HG02938 (cell line): ENCODE measurements around the gene COA8.
"Not testable (repeated sequence)": the region's sequence is repeated elsewhere in the genome, so short reads cannot be mapped to it uniquely, and the experiment has no call there.

Source experiments
- ATAC-seq: cut with Tn5 transposase; IDR thresholded peaks from one replicate; pipeline ENCODE4 v1.9.1; 2021; ENCODE audit warnings: mild to moderate bottlenecking, moderate library complexity; ENCODE audit not compliant: unreplicated experiment

COA8 gene

GRCh38 chr14:103525430-103526246 lies 37.1 kb upstream of the COA8 start:
- ATAC-seq = not testable (repeated sequence)

DNA sequence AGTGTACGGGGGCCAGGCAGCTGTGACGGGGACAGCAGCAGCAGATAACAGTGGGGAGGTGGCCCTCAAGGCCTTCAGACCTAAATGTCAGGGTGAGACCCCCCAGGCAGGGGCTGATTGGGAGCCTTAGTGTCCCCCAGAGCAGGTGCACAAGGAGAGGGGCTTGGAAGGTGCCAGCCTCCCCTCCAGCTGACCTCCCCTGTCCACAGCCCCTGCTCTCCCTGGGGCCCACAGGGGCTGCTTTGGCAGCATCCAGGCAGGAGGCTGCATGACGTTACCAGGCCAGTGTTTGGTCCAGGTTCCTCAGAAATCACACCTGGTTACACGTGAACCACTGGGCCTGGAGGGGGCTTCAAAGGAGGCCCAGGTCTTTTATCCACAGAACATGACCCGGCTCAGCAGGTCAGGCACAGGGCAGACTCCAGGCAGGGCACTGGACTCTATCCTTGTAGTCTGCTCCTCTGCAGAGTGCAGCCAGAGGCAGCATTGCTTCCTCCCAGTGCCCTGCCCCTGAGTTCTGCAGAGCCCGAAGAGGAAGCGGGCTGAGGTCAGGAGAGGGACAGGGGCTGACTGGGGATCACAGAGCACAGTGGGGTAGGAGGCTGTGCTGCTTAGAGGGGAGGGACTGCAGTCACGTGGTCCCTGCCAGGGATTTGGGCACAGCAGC lies 36.4 kb upstream of the COA8 start:
- ATAC-seq = no peak

- ATAC-seq = no peak
Observed at GRCh38 chr14:103526914-103527248, 35.9 kb upstream of the COA8 start.

GRCh38 chr14:103527408-103528145 lies 35.2 kb upstream of the COA8 start:
- ATAC-seq = no peak

DNA sequence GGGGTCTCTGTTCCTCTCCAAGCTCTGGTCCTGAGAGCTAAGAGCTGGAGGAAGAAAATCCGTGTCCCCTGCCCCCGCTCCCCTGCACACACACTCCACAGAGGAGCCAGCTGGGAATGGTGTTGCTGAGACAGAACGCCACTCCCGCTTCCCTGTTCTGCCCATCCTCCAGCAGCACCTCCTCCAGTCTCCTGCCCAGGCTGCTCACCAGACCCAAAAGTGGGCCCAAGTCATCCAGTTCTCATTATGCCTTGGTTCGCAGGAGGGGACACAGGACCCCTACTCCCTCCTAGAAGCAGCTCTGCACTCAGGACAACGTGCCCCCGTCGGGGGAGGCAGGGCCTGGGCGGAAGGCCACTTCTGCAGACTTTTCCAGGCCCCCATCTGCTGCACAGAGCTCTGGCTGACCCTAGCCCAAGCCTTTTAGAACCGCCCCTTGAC lies 34.6 kb upstream of the COA8 start:
- no peak for ATAC-seq

DNA sequence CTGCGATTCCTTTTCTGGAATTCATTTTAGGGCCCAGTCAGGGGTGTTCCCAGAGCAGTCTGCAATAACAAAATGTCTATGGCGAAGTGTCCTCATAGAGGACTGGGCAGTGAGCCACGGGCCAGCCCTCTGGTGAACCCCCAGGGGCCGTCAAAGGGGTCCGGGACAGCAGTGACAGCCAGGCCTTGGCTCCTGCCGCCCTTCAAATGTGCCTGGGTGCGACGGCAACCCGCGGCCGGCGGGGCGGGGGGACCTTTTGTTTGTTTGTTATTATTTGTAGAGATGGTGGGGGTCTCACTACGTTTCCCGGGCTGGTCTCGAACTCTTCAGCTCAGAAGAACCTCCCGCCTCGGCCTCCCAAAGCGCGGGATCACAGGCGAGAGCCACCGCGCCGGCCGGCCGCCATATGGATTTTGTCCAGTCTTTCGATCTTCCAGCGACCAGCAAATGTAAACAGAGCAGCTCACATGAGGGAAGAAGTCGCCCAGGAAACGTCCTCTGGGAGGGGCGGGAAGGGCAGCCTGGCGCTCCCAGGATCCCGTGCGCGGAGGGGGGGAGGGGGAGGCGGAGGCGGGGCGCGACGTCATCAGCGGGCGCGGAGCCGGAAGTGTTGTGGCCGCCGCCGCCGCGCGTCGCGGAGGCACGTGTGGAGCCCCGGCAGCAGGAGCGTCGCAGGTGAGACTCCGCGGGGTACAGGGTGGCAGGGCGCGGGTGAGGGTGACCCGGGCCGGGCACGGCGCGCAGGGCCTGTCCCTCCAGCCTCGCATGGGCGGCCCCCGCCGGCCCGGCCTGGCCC lies 34.0 kb upstream of the COA8 start, which contains the start of gene TRMT61A:
Gene TRMT61A, plus strand, starts transcription at position 610 of the 796 bp plus-strand sequence. CDS start 783 bp downstream, outside the sequence.
- ATAC-seq = no peak

DNA sequence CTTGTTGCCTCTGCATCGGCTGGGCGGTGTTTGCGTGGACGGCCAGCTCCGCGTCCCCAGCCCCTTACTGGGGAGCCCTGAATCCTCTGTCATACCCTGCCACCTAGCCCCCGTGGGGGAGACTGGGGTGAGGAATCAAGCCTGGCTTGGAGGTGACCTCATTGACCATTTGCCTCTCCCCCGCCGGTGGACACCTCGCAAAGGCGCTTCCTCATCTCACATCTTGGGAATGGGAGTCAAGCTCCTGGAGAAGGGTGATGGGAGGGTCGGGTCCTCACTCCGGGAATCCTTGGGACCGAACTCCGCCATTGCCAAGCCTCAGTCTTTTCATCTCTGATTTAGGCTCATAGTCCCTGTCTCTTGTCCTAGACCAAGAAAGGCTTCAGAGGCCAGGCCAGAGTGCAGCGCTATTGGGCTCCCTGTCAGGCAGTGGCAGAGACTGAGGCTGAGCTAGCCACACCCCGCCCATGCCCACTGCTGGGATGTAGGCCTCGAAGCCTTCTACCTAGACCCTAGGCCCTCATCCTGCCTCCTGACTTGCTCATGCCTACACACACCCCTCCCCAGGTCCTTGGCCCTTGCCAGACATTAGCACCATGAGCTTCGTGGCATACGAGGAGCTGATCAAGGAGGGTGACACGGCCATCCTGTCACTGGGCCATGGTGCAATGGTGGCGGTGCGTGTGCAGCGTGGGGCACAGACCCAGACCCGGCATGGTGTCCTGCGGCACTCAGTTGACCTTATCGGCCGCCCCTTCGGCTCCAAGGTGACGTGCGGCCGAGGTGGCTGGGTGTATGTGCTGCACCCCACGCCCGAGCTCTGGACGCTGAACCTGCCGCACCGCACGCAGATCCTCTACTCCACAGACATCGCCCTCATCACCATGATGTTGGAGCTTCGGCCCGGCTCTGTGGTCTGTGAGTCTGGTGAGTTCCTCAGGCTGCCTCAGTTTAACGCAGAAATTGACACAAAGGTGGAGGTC lies 33.1 kb upstream of the COA8 start:
- ATAC-seq = no peak

GRCh38 chr14:103530390-103530789 lies 32.4 kb upstream of the COA8 start:
- ATAC-seq = no peak

DNA sequence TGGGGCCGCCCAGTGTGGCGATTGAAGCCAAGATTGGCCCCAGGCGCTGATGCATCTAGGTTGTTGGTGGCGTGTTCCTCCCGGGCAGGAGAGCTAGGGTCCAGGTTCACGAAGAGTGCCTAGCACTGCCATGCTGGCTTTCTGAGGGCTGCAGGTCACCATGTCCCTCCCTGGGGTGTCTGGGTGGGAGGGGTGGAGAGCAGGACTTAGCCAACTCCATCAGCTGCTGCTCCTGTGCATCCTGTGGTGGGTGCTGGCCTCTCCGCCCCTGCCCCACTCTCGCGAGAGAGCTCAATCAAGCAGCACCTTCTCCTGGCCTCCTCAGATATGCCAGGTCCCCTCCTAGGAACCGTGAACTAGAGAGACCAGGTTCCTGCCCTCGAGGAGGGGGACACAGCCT lies 31.9 kb upstream of the COA8 start:
- no peak for ATAC-seq

DNA sequence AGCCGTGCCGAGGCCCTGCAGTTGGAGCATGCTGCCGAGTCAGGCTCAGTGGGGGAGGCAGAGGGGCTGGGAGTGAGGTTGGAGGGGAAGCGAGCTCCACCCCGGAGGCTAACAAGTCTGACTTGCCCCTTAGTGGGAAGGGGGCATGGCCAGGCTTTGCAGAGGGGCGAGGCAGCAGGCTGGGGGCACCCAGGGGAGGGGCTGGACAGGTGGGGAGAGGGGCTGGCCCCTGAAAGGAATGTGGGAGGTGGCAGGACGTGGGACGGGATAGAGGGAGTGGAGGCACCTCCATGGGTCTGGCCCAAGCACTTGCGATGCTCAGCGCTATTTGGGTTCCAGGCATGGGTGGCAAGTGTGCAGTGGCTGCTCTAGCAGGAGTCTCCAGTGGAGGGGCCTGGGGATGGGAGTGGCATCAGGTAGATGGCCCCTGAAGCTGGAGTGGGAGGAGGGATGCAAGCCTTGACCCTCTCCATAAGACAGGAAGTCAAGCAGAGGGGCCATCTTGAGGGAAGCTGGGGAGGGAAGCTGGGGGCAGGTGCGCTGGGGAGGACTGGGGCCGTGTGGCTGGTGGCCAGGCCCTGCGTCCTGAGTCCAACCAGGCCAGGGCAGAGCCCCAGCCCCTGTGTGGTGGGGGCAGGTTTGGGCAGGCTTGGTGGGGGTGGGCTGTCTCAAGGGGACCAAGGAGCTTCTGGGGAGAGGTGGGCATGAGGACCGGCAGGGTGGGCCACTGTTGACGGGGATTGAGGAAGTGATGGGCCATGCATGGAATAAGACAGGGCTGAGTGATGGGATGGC lies 31.1 kb upstream of the COA8 start:
- no peak for ATAC-seq

DNA sequence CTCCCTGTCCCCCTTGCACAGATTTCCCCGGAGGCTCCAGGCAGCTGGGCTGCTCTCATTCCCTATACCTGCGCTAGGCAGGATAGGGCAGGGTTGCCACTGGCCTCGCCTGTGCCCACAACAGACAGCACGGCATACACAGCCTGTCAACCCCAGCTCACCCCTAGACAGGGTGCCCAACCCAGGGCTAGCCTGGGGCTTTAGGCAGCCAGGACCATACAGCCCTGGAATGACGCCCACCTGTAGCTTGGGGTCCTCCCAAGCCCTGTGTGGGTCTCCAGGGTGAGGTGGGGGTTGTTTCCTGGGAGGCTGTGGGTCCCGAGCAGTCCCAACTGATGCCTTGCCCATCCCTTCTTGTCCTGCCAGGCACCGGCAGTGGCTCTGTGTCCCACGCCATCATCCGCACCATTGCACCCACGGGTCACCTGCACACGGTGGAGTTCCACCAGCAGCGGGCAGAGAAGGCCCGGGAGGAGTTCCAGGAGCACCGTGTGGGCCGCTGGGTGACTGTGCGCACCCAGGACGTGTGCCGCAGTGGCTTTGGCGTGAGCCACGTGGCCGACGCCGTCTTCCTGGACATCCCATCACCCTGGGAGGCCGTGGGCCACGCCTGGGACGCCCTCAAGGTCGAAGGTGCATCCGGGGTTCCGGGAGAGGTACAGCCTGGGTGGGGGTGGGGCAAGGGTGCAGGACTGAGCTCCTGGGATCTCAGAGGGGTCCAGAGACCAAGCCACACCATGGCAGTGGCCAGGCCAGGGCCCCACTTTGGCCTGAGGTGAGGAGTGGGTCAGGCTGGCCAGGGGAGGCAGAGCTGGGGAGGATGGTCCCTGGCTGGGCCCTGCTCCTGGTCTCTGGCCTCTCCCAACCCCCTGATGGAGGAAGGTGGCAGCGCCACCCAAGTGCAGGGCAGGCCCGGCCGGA lies 30.3 kb upstream of the COA8 start:
- no peak for ATAC-seq

- ATAC-seq = no peak
Observed at GRCh38 chr14:103533137-103533998, 29.4 kb upstream of the COA8 start.

DNA sequence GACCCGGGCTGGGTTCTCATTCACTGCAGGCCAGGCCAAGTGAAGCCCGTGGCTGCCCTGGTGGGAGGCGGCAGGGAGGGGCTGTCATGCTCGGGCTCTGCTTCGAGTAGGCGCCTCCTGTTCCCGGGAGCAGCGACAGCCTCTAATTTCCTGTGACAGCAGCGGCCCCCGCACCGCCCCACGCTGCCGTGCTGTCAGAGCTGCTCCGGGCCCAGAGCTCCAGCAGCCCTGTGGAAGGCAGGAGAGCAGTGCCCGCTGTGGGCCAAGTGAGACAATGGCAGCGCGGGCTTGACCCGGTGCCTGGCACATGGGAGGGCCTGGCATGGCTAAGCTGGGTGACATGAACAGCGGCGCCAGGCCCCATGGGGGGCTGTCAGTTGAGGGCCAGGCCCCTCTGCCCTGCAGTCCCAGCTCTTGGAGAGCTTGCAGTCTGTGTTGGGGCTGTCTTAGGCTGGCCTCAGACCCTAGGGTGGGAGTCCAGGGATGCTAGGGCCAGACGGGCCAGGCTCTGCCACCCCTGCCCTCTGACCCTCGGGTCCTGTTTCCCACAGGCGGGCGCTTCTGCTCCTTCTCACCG lies 28.7 kb upstream of the COA8 start:
- no peak for ATAC-seq

- no peak for ATAC-seq
Observed at GRCh38 chr14:103534576-103535061, 28.1 kb upstream of the COA8 start.

DNA sequence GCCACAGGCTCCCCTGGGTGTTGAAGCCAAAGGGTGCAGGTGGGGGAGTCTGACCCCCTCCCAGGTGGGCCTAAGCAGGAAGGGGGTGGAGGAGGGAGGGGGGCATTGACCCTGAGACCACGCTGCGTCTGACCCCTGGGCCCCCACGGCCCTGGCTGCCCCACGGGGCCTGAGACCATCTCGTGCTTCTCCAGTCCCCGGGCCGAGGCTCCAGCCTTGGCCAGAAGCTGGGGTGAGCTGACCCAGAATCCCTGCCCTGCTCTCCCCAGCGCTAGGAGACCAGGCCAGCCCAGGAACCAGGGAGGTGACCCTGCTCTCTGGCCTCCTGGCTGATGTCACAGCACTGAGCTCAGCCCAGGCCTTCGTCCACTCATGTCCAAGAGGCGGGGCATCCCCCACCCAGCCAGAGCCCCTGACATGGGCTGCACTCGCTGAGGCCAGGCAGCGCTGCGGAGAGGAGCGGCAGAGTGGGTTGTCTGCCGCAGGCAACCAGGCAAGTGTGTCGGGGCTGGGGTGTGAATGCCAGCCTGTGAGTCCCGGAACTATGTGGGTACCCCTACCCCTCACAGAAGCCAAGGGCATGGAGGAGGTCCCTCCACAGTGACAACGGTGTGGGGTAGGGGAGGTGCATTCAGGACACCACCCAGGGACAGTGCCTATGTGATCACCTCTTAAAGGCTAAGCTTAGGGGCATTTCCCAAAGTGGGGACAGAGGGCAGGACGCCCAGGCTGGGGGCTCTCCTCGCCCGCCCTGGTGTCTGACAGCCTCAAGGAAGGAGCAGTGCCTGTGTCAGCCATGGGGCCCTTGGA lies 27.5 kb upstream of the COA8 start:
- ATAC-seq = no peak
